Germinal center (tissue), 1 donor: ENCODE results near the gene NLRX1.
A peak's percentile ranks its signal among the peaks of the same experiment; 100 is the strongest.
"Not testable (repeated sequence)": the region's sequence is repeated elsewhere in the genome, so short reads cannot be mapped to it uniquely, and the experiment has no call there.

ENCODE experiments used
- DNase-seq: peaks from one replicate; pipeline ENCODE4 v3.0.0; 2012; ENCODE audit warnings: mixed read lengths, low spot score

Gene NLRX1

GRCh38 chr11:119184399-119184798 is 15.9 kb downstream of the NLRX1 start:
- DNase-seq, result not testable (repeated sequence)

DNA sequence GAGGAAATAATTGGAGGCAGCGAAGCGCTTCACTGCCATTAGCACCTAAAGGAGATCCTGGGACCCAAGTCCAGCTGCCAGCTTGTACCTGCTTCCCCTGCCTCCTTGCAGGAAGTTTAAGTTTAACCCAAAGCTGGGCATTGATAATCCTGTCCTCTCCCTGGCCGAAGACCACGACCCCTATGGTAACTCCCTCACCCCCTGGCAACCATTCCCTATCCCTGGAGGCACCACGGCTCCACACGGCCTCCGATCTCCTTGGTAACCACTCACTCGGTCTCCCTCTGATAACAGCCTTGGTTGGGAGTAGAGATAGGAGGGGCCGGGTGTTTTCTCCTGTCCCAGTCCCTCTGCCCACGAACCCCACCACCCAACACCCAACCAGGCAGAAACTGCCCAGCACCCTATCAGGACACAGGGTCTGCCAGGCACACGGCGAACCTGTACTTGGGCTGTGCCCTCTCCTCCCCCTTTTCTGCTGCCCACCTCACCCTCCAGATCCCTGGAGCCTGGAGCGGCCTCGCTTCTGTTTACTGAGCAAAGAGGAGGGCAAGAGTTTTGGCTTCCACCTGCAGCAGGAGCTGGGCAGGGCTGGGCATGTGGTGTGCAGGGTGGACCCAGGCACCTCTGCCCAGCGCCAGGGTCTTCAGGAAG is 17.6 kb downstream of the NLRX1 start:
- no peak for DNase-seq

DNA sequence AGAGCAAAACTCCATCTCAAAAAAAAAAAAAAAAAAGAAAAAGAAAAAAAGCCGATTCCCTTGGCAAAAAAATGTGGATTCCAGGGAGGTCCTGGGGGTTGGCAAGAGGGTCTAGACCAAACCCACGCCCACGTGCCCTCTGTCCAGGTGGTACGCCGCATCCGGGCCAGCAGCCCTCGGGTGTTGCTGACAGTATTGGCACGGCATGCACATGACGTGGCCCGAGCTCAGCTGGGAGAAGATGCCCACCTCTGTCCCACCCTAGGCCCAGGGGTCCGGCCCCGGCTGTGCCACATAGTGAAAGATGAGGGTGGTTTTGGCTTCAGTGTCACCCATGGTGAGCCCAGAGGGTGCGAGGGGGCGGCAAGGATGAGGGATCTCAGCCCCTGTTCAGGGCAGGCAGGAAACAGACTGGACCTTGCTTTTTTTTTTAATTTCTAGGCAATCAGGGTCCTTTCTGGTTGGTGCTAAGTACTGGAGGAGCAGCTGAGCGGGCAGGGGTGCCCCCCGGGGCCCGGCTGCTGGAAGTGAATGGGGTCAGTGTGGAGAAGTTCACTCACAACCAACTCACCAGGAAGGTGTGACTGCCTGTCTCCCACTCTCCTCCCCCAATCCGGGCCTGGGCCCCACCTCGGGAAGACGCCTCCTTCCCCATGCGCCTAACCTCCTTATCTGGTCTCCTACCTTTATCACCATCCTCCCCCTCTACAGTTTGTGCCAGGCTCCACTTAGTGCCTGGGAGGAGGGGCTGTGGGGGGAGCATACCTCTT is 18.8 kb downstream of the NLRX1 start:
- DNase-seq, result no peak

DNA sequence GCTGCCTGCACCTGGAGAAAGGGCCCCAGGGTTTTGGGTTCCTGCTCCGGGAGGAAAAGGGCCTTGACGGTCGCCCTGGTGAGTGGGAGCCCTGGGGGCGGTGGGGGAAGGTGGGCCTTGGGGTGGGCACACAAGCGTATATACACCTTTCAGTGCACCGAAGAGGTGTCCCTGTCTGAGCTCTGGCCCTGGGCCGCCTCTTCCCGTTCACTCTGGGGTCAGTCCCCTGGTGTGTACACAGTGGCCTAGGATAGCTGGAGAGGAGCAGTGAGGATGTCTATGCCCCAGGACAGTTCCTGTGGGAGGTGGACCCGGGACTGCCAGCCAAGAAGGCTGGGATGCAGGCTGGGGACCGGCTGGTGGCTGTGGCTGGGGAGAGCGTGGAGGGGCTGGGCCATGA is 19.5 kb downstream of the NLRX1 start:
- DNase-seq, result no peak

- no peak for DNase-seq
Observed at GRCh38 chr11:119188887-119189286, 20.4 kb downstream of the NLRX1 start.

GRCh38 chr11:119189393-119189792 is 20.9 kb downstream of the NLRX1 start:
- DNase-seq, result no peak

DNA sequence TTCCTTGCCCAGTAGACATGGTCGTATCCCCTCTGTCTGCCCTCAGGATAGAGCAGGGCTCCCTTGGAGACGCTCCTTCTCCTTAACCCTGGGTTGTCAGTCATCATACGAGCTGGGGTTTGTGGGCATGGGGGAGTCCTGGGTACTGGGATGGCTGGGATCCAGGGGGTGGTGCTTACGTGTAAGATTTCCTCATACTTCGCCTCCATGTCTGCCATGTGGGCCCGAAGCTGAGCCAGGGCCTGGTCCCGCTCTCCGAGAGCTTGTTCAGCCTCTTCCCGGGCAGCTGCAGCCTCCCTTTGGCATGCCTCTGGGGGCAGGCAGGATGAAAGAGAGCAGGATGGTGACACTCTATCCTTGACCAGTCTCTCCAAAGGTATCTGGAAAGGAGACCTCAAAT is 22.0 kb downstream of the NLRX1 start:
- DNase-seq, result no peak

DNA sequence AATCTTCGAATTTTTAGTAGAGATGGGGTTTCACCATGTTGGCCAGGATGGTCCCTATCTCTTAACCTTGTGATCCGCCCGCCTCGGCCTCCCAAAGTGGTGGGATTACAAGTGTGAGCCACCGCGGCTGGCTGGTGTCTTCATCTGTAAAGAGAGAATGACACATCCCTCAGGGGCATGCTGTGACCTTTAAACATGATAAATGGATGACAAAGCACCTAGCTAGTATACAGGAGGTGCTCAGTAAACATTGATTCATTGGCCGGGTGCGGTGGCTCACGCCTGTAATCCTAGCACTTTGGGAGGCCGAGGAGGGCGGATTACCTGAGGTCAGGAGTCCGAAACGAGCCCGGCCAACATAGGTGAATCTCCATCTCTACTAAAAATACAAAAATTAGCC is 22.7 kb downstream of the NLRX1 start:
- DNase-seq, result not testable (repeated sequence)

- DNase-seq, result no peak
Observed at GRCh38 chr11:119192111-119192510, 23.6 kb downstream of the NLRX1 start.

- no peak for DNase-seq
Observed at GRCh38 chr11:119193001-119193400, 24.5 kb downstream of the NLRX1 start.

DNA sequence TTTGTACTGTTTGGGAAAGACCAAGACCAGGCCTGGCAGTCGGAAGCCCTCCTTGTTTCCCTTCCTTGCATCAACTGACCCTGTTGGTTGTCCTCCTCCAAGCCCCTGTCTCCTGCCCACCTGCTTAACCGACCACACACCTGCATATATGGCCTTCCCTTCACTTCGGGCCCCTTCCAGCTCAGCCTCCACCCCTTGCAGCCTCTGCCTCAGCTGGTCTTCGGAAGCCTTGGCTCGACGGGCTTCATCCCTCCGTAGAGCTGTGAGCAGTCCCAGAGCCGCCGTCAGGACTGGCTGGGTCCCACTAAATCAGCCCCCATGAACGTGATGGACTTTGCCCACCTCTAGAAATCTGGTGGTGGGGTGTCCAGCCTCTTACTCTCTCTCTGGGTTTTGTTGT is 25.1 kb downstream of the NLRX1 start:
- no peak for DNase-seq

GRCh38 chr11:119194811-119195440 is 26.4 kb downstream of the NLRX1 start:
- DNase-seq, result no peak

- DNase-seq, result no peak
Observed at GRCh38 chr11:119195680-119196079, 27.2 kb downstream of the NLRX1 start.

GRCh38 chr11:119196833-119197483 is 28.4 kb downstream of the NLRX1 start:
- peak; percentile 86 for DNase-seq

DNA sequence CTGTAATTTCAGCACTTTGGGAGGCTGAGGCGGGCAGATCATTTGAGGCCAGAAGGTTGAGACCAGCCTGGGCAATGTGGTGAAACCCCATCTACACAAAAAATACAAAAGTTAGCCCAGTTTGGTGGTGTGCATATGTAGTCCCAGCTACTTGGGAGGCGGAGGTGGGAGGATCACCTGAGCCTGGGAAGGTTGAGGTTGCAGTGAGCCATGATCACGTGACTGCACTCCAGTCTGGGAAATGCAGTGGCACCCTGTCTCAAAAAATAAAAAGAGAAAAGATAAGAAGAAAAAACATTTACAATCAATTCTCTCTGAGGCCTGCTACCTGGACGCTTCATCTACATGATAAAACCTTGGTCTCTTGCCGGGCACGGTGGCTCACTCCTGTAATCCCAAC is 30.4 kb downstream of the NLRX1 start:
- no peak for DNase-seq

DNA sequence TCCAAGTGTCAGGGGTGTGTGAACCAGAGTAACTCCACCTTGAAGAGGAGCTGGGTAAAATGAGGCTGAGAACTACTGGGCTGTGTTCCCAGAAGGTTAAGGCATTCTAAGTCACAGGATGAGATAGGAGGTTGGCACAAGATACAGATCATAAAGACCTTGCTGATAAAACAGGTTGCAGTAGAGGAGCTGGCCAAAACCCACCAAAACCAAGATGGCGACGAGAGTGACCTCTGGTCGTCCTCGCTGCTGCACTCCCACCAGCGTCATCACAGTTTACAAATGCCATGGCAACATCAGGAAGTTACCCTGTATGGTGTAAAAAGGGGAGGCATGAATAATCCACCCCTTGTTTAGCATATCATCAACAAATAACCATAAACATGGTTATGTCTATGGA is 32.7 kb downstream of the NLRX1 start:
- not testable (repeated sequence) for DNase-seq

DNA sequence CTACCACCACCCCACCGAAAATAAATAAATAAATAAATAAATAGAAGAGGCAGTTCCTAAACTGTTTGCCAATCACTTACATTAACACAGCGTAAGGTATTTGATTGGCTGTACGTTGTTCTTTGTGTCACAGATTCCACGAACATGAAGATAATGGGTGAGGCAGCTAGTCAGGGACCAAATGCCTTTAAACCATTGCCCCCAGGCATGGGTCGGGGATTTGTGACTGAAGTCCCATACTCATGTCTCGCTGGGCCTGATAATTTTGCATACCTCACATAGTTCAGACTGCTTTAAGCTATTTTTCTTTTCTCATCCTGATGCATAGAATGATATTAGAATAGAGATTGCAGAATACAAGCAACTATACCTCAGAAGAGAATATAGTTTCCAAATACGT is 34.0 kb downstream of the NLRX1 start:
- no peak for DNase-seq

GRCh38 chr11:119204066-119204465 is 35.5 kb downstream of the NLRX1 start:
- no peak for DNase-seq

- DNase-seq, result peak; percentile 25
Observed at GRCh38 chr11:119205080-119205479, 36.6 kb downstream of the NLRX1 start.

DNA sequence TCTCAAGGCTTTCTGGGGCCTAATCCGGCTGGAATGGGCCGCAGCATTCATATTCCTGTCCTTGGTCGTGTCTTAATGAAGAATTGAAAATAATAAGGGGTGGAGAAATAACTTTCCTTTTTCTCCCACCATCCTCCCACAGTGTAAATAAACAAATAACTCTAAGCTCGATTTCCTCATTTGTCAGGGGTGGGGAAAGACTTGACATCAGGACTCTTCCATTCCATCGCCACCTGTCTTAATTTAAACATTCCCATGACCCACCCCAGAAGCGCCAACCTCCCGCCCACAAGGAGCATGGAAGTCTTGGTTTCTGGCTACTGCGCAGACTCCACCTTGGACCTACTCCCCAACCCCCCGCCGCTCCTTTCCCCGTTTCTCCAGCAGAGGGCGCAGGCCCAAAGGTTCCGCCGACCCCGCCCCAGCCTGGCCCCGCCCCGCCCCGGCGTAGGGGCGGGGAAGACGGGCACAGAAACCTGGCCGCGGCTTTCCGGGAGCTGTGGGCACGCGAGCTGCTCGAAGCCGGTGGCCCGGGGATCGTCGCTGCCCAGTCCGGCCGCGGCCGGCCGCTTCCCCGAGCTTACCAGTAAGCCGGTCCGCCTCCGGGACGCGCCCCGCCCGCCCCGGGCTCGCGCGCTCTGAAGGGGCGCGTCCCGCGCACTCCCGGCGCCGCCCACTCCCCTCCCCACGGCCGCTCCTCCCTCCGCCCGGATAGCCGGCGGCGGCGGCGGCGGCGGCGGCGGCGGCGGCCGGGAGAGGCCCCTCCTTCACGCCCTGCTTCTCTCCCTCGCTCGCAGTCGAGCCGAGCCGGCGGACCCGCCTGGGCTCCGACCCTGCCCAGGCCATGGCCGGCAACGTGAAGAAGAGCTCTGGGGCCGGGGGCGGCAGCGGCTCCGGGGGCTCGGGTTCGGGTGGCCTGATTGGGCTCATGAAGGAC is 37.3 kb downstream of the NLRX1 start, which contains the start of gene CBL:
CBL (plus strand) TSS at position 766 of the 937 bp plus-strand sequence; CDS start at position 845, 79 bp downstream.
- DNase-seq, result peak; percentile 97
